ENCODE measurements around the gene SHANK1.

DNA sequence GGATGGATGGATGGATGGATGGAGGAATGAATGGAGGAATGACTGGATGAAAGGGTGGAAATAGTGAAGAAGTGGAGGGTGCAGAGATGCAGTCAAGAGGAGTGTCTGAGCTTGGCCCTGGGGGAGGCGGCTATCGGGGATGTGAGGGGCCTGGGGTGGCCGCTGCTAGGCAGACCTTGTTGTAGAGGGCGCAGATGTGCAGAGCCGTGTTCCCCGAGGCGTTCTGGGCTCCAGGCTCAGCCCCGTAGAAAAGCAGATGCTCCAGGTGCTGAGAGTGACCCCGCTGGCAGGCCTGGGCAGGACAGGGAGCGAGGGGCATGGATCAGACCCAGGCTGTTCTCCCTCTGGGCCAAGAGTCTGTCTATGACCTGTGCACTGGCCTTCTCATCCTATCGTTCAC, 8.4 kb downstream of the SHANK1 start:
- no peak for TF ChIP-seq FOXP2 (optimal IDR thresholded peaks at IDR 0.05; ENCODE audit: borderline replicate concordance, extremely low read depth, extremely low read length, insufficient read depth)
- TF ChIP-seq POLR2AphosphoS5 (IDR thresholded peaks at IDR 0.05; ENCODE audit: low read depth, low read length): no peak

All from PFSK-1 (cell line).